Urothelium cell line (cell line): ENCODE measurements around the gene ZNRF4.

Experiments used
- DNase-seq: peaks from one replicate; pipeline ENCODE4 v3.0.0; 2011; ENCODE audit warnings: low spot score, mixed read lengths
- FAIRE-seq: peaks from 2 replicates; lab custom pipeline; 2011; peaks lifted over from hg19 to GRCh38; lab: Jason Lieb, UNC

The ZNRF4 gene

DNA sequence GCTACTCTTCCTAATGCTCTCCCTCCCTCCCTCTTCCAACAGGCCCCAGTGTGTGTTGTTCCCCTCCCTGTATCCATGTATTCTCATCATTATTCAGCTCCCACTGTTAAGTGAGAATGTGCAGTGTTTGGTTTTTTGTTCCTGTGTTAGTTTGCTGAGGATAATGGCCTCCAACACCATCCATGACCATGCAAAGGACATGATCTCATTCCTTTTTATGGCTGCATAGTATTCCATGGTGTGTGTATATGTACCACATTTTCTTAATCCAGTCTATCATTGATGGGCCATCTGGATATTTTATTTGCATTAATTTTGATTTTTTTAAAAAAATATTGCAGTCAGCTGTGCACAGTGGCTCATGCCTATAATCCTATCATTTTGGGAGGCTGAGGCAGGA, 15.8 kb upstream of the ZNRF4 start:
- FAIRE-seq (no peak), DNase-seq (no peak)

DNA sequence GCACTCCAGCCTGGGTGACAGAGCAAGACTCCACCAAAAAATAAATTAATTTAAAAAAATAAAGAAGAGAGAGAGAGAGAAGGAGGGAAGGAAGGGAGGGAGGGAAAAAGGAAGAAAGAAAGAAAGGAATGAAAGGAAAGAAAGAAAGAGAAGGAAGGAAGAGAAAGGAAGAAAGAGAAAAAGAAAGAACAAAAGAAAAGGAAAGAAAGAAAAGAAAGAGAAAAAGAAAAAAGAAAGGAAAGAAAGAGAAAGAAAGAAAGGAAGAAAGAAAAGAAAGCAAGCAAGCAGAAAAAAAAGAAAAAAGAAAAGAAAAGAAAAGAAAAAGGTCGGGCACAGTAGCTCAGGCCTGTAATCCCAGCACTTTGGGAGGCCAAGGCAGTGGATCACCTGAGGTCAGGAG, 14.9 kb upstream of the ZNRF4 start:
- DNase-seq (no peak), FAIRE-seq (no peak)

DNA sequence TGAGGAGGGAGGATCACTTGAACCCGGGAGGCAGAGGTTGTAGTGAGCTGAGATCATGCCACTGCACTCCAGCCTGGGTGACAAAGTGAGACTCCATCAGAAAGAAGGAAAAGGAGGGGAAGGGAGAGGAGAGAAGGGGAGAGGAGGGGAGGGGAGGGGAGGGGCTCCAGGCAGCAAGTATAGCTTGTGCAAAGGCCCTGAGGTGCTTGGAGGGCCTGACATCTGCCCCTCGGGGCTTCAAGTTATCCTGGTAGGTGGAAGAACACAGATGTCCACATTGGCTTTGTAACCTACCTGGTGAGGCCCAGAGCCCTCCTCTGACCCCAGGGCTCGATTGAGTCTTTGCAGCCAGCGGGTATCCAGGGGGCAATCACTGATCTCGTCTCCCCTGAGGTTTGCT, 11.5 kb upstream of the ZNRF4 start:
- no peak for DNase-seq
- no peak for FAIRE-seq

DNA sequence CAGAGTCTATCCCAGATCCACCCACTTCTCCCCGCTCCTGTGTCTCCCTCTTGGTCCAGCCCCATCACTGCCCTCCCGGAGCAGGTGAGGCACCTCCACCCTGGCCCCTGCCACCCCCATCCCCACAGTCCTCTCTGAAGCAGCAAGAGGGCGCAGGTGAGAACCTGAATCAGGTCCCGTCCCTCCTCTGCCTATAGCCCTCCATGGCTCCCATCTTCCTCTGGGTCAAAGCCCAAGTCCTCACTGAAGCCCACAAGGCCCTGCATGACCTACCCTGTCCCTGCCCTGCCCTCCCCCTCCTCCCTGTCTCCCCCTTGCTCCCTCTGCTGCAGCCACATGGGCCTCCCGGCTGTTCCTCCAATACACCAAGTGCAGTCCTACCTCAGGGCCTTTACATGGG, 10.8 kb upstream of the ZNRF4 start:
- FAIRE-seq (no peak), DNase-seq (no peak)

DNA sequence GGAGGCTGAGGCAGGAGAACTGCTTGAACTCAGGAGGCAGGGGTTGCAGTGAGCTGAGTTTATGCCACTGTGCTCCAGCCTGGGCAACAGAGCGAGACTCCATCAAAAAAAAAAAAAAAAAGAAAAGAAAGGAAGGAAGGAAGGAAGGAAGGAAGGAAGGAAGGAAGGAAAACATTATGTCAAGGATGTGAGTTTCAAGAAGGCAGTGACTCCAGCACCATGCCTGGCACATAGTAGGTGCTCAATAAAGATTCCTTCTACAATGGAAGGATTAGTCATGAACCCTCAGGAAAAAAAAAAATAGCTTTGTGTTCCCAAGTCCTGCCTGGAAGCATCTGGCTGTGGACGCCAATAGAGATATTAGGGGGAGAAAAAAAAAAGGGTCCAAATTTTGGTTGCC, 10.1 kb upstream of the ZNRF4 start:
- no peak for DNase-seq
- no peak for FAIRE-seq

DNA sequence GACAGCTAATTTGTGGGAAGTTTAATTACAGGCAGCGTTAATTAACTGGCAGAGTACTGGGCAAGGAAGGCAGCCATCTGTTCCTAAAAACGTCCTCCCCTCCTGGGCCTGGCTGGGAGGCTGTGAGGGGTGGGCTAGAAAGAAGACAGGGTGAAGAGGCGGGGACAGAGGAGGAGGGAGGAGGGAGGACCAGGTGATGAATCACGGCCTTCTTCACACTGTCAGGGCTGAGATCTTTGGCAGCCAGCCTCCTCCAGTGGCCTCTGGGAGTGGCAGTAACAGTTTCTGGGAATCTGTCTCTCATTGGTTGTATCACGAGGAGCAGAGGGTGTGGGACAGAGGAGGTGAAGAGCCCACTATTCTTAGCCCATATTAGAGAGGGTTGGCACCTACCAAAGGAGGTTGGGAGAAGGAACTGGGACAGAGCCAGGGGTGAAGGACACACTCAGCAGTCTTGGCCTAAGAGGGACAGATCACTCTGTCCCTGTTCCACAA, 9.6 kb upstream of the ZNRF4 start:
- FAIRE-seq, result no peak

DNA sequence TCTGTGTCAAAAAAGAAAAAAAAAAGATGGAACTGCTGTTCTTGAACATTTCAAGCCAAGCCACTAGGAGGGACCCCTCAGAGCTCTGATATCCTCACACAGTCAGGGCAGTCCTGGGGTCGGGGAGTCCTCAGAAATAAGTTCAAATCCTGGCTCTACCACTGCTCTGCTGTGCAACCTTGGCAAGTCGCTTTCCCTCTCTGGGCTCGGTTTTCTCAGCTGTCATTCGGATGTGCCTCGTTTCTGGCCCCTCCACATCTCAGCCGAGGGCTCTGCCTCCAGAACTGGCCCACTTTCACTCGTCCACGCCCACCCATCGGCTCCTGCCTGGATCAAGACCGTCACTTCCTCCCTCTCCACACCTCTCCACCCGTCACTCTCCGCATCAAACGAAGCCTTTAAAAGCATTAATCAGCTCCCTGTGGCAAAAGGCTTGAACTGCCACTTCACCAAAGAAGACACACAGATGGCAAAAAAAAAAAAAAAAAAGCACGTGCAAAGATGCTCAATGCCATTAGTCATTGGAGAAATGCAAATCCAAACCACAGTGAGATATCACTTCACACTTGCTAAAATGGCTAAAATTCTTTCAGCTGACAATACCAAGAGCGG, 7.4 kb upstream of the ZNRF4 start:
- FAIRE-seq, result no peak
- DNase-seq, result no peak

More for the DNA sequence above, 9.6 kb upstream of the ZNRF4 start:
- no peak for DNase-seq

DNA sequence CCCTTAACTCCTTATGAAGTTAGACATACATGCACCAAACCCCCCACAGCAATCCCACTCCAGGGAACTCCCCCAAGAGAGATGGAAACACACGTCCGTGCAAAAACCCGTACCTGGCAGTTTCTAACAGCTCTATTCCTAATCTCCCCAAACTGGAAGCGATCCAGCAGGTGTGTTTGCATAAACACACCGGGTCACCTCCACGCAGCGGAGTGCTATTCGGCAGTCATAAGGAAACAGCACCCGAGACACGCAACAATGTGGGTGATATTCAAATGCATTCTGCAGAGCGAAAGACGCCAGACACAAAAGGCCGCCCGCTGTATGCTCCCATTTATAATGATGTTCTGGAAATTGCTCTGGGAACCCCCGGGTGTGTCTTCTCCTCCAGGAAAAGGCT, 6.8 kb upstream of the ZNRF4 start:
- FAIRE-seq (no peak), DNase-seq (no peak)

DNA sequence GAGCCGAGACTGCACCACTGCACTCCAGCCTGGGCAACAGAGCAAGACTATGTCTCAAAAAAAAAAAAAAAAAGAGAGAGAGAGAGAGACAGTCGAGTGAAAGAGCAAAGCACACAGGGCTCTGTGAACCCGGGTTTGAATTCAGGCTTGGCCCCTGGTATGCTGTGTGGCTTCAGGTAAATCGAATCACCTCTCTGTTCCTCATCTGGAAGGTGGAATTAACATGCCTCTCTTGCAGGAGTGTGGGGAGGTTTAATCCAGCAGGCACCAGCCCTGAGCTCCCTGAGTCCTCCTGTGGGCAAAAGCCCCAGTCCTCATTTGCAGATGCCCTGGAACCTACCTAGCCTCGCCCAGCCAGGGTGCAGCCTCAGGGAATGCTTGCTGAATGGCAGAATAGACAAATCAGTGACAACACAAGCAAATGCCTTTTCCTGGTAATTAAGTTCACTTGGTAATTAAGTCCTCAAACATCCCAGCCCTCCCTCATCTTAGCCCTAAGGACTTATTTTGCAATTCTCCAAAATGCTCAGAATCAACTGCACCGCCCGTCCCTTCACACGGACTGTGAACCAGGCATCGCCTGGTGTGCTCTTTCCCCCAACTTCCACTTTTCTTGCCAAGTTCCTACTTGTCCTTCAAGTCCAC, 4.6 kb upstream of the ZNRF4 start:
- no peak for FAIRE-seq
- DNase-seq, result no peak

DNA sequence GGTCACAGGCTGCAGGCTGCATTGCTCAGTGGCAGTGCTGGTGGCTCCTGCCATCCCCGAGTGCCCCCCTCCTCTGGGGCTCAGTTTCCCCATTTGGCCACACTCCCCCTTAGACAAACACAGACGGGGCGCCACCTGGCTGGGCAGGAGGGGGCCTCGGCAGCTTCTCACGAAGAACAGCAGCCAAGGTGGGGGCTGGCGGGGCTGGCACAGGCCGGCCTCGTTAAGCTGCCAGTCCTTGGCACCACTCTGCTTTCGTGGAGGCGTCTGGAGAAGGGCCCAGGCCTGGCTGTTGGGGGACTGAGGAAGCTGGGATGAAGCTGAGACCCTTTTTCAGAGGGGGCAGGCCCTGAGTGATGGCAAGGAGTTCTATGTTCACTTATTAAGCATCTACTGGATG, 3.7 kb upstream of the ZNRF4 start:
- FAIRE-seq (no peak), DNase-seq (no peak)

DNA sequence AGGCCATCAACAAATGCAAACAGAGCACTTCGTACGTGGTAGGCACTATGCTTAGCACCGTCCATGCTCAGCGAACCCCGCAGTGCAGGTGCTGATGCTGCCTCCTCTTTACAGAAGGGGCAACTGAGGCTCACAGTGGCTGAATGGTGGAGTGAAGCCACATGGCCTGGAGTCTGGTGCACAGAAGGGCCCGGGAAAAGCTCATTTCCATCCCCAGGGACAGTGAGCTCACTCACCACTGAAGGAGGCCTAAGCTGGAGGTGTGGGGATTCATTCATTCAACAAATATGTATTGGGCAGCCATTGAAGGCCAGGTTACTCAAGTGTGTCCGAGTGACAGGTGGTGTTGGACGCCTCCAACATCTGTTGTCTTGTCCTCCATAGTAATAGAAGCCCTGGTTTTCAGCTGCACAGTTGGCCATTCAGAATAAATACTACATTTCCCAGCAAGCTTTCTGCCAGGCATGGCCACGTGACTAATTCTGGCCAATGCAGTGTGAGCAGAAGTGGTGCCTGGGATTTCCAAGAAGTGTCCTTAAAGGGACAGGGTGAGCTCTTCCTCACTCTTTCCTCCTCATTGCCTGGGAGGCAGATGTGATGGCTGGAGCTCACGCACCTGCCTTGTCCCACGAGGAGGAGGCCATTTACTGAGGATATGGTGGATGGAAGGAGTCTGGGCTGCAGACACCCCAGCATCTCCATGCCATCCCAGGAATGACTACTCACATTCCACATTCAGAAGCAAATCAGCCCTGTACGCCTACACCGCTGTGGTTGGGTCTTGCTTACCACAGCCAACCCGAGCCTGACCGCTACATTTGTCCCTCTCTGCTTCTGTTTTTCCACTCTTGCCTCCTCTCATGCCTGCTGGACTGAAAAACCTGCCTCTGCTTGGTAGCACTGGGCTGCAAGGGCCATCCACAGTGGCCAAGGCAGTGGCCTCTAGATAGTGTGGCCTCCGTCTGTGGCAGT, 2.3 kb upstream of the ZNRF4 start:
- FAIRE-seq, result no peak
- DNase-seq, result no peak

DNA sequence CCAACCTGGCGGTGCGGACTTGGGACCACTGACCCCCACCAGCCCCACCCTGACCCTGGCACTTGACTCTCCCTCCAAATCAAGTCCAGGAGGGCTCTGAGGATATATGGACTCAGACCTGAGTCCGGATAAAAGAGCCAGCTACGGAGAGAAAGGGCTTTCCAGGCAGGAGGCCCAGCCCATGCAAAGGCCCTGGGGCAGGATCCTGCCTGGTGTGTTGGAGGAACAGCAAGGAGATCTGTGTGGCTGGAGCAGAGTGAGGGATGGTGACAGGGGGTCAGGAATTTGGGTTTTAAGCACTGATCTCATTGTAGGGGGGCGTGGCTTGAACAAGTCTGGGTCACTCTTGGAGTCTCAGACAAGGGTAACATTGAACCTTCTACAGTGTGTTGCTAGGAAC, 474 bp upstream of the ZNRF4 start:
- FAIRE-seq, result no peak
- no peak for DNase-seq

DNA sequence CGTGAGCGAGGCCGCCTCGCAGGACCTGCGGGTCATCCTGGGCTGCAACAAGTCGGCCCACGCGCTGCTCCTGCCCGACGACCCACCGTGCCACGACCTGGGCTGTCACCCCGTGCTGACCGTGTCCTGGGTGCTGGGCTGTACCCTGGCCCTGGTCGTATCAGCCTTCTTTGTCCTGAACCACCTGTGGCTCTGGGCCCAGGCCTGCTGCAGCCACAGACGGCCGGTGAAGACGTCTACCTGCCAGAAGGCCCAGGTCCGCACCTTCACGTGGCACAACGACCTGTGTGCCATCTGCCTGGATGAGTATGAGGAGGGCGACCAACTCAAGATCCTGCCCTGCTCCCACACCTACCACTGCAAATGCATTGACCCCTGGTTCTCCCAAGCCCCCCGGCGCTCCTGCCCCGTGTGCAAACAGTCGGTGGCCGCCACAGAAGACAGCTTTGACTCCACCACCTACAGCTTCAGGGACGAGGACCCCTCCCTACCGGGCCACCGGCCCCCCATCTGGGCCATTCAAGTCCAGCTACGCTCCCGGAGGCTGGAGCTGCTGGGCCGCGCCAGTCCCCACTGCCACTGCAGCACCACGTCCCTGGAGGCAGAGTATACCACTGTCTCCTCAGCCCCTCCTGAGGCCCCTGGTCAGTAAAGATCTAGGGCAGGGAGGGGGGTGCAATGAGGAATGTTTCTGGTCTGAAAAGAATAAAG, 1.1 kb downstream of the ZNRF4 start:
- no peak for FAIRE-seq
- DNase-seq, result no peak

DNA sequence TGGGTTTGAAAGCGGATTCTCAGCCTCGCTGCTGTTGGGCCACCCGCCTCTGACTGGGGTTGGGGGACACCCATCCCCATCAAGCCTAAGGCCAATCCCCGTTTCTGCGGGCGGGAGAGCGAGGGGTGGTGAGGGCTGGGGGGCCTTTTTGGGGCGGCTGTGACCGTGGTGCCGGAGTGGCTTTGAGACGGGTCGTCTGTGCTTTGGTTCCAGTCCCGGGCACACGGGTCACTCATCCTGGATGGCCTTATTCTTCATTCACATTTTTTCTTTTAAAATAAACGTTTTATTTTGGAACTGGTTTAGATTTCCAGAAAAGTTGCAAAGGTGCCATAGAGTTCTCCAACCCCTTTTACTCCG, 1.6 kb downstream of the ZNRF4 start:
- FAIRE-seq (no peak), DNase-seq (no peak)

DNA sequence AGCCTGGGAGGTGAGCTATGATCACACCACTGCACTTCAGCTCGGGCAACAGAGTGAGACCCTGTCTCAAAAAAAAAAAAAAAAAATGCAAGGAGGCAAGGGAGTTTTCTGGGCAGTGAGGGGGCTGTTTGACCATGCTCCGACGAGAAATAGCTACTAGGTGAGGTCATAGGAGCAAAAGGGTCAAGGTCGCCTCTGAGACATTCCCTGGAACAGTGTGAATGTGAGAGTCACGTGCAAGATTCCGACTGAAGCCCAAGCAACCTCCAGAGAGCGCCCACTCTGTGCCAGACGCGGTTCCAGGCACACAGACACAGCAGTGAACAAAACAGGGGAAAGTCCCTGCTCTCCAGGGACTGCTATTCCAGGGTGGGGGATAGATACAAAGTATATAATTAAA, 2.5 kb downstream of the ZNRF4 start:
- DNase-seq, result no peak
- FAIRE-seq, result no peak

DNA sequence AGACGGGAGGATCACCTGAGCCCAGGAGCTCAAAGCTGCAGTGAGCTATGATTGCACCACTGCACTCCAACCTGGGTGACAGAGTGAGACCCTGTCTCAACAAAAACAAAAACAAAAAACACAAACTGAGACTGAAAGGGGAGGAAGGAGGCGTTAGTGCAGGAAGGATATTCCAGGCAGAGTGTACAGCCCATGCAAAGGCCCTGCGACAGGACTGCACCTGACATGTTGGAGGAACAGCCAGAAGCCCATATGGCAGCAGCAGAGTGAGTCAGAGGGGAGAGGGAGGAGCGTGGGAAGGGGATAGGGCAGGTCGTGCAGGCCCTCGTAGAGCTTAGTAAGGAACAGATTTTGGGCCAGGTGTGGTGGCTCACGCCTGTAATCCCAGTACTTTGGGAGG, 3.2 kb downstream of the ZNRF4 start:
- FAIRE-seq (no peak), DNase-seq (no peak)

DNA sequence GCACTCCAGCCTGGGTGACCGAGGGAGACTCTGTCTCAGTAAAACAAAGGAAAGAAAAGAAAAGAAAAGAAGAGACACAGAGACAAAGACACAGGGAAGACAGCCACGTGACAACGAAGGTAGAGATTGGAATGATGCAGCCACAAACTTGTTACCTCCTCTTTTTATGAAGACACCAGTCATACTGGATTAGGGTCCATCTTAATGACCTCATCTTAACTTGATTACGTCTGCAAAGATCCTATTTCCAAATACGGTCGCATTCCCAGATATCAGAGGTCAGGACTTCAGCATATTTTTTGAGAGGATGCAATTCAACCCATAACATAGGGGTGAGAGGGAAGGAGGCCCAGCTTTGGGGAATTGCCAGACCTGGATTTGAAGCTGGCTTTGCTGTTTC, 4.1 kb downstream of the ZNRF4 start:
- FAIRE-seq (no peak), DNase-seq (no peak)

DNA sequence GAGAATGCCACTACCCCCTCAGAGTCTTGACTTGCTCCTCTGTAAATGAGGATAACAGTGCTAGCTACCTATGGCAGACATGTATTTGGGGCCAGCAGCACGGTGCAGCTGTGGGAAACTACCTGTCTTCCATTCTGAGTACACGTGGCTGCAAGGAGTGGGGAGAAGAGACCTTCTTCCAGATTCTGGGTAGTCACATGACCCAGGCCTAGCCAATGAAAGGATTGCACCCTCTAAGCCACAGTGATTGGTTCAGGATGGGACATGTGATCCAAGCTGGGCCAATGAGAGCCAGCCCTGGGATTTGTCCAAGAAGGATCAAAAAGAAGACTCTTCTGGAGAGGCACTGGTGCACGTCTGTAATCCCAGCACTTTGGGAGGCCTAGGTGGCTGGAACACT, 5.5 kb downstream of the ZNRF4 start:
- DNase-seq (no peak), FAIRE-seq (no peak)

DNA sequence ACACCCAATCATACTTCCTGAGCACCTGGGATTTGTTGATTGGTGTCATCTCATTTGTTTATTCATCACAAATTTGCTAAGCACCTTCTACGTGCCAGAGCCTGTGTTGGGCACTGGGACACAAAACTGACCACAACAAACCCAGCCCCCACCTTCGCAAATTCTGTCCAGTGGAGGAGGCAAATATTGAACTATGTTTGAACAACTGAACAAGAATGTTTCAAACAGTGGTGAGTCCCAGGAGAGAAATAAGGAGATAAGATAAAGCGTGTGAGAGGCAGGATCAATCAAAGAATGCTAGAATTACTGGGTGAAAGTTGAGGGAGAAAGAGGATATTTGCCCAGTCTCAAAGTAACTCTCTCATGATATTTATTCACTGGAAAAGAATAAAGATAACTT, 8.7 kb downstream of the ZNRF4 start:
- no peak for FAIRE-seq
- DNase-seq, result no peak

DNA sequence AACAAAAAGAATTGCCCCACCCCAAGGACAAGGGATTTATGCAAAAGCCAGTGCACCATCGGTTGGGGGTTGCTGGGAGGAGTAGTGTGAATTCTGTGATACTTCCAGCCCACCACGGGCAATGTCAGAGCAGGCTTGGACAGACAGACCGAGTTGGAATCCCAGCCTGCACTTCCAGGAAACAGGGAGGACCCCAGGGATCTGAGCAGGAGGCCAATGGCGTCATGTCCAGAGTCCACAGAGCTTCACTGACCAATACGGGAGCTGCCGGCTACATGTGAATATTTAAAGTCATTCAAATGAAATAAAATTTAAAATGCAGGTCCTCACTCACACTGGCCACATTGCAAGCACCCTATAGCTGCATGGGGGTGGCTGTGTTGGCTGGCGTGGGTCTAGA, 10.9 kb downstream of the ZNRF4 start:
- FAIRE-seq (no peak), DNase-seq (no peak)

DNA sequence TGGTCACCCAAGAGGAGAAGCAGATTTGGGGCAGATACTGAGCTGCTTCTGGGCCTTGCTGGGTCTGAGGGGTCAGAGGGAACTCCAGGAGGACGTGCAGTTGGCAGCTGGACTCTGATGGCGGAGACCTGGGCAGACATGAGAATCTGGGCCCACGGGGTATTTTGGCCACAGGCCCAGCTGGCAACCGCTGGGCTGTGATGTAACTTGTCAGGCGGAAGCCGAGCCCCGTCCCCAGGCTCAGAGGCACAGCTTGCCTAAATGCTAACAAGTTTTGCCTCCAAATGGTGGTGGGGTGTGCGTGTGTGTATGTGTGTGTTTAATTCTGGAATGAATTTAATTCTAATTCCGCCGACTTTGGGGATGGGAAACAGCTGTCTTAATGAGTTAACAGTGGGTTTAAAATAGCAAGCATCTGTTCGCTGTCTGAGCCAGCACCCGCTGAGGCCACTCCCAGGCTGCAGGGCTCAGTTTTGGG, 11.6 kb downstream of the ZNRF4 start:
- DNase-seq (no peak), FAIRE-seq (no peak)
